ENCODE measurements around the gene DGKG. TPM values are rescaled to one million over a fixed set of nuclear protein-coding genes. Genes with fewer than 3 reads are reported as not detected.

Gene DGKG
- polyA plus RNA-seq, 1 donor (not counting 4 experiments of a cell fraction or from before 2014, with no cell fraction given) = 0.22 TPM

GRCh38 chr3:186305286-186305685 is 56.7 kb downstream of the DGKG start:
- H3K9me3 ChIP-seq (ENCODE audit: control insufficient read depth, low read depth, low read length) = no peaks in the 10 kb centered on the region
- H3K9me1 ChIP-seq (ENCODE audit: control insufficient read depth, extremely low read depth, insufficient read depth, low read length) = no peaks in the 10 kb centered on the region
- H4K20me1 ChIP-seq (ENCODE audit: control insufficient read depth, extremely low read depth, insufficient read depth, low read length) = no peaks in the 10 kb centered on the region
- H3K9ac ChIP-seq (ENCODE audit: control insufficient read depth, extremely low read depth, insufficient read depth, low read length) = no peak overlapping the region
- H3K27me3 ChIP-seq (ENCODE audit: control insufficient read depth, extremely low read depth, insufficient read depth, low read length) = peaks cover 19% of the 10 kb centered on the region
- TF ChIP-seq CTCF (optimal IDR thresholded peaks at IDR 0.05 in 1 of 3, IDR thresholded peaks at IDR 0.05 in 1 of 3, conservative IDR thresholded peaks at IDR 0.05 in 1 of 3; ENCODE audit: extremely low read depth in 1 of 3, insufficient read depth in 2 of 3, low read length in 3 of 3) (no peak), EZH2 (IDR thresholded peaks at IDR 0.05; ENCODE audit: low read length) (peak; percentile 34)
- H3K79me2 ChIP-seq (ENCODE audit: control insufficient read depth, insufficient read depth, low read length) = no peaks in the 10 kb centered on the region
- dilution Hi-C loops (cut with MboI; ENCODE audit: extremely low pct_ligation_motif_present, low sequenced_read_pairs) = no loop called here
- no peaks in the 10 kb centered on the region for H3K36me3 ChIP-seq (ENCODE audit: control insufficient read depth in 2 of 2, extremely low read depth in 1 of 2, insufficient read depth in 2 of 2, low read length in 2 of 2)
- H3K27ac ChIP-seq (ENCODE audit: control insufficient read depth, insufficient read depth, low read length) = no peak overlapping the region
- FAIRE-seq (no peak), DNase-seq (ENCODE audit: low read depth, low spot score) (no peak)
- H3K4me2 ChIP-seq (ENCODE audit: control insufficient read depth, extremely low read depth, insufficient read depth, low read depth, low read length) = no peak overlapping the region
- no peak overlapping the region for H3K4me3 ChIP-seq (ENCODE audit: control insufficient read depth in 2 of 3, extremely low read depth in 1 of 3, insufficient read depth in 2 of 3, low read depth in 1 of 3, low read length in 3 of 3)
- no peaks in the 10 kb centered on the region for H3K4me1 ChIP-seq (ENCODE audit: control insufficient read depth, extremely low read depth, insufficient read depth, low read length)
- H2AFZ ChIP-seq (ENCODE audit: control insufficient read depth, low read length) = no peak overlapping the region

GRCh38 chr3:186303965-186304364 is 58.1 kb downstream of the DGKG start:
- no peak for DNase-seq (ENCODE audit: low read depth, low spot score)
- dilution Hi-C loops (cut with MboI; ENCODE audit: extremely low pct_ligation_motif_present, low sequenced_read_pairs) = no loop called here
- FAIRE-seq = no peak
- no peaks in the 10 kb centered on the region for H3K9me3 ChIP-seq (ENCODE audit: control insufficient read depth, low read depth, low read length)
- H3K36me3 ChIP-seq (ENCODE audit: control insufficient read depth in 2 of 2, extremely low read depth in 1 of 2, insufficient read depth in 2 of 2, low read length in 2 of 2) = no peaks in the 10 kb centered on the region
- H2AFZ ChIP-seq (ENCODE audit: control insufficient read depth, low read length) = no peak overlapping the region
- TF ChIP-seq EZH2 (IDR thresholded peaks at IDR 0.05; ENCODE audit: low read length) (no peak), CTCF (optimal IDR thresholded peaks at IDR 0.05 in 1 of 3, IDR thresholded peaks at IDR 0.05 in 1 of 3, conservative IDR thresholded peaks at IDR 0.05 in 1 of 3; ENCODE audit: extremely low read depth in 1 of 3, insufficient read depth in 2 of 3, low read length in 3 of 3) (no peak)
- no peaks in the 10 kb centered on the region for H4K20me1 ChIP-seq (ENCODE audit: control insufficient read depth, extremely low read depth, insufficient read depth, low read length)
- no peak overlapping the region for H3K4me3 ChIP-seq (ENCODE audit: control insufficient read depth in 2 of 3, extremely low read depth in 1 of 3, insufficient read depth in 2 of 3, low read depth in 1 of 3, low read length in 3 of 3)
- no peaks in the 10 kb centered on the region for H3K79me2 ChIP-seq (ENCODE audit: control insufficient read depth, insufficient read depth, low read length)
- H3K9ac ChIP-seq (ENCODE audit: control insufficient read depth, extremely low read depth, insufficient read depth, low read length) = no peak overlapping the region
- no peaks in the 10 kb centered on the region for H3K9me1 ChIP-seq (ENCODE audit: control insufficient read depth, extremely low read depth, insufficient read depth, low read length)
- H3K4me2 ChIP-seq (ENCODE audit: control insufficient read depth, extremely low read depth, insufficient read depth, low read depth, low read length) = no peak overlapping the region
- no peaks in the 10 kb centered on the region for H3K4me1 ChIP-seq (ENCODE audit: control insufficient read depth, extremely low read depth, insufficient read depth, low read length)
- H3K27ac ChIP-seq (ENCODE audit: control insufficient read depth, insufficient read depth, low read length) = no peak overlapping the region
- peaks cover 22% of the 10 kb centered on the region for H3K27me3 ChIP-seq (ENCODE audit: control insufficient read depth, extremely low read depth, insufficient read depth, low read length)

Measured in keratinocyte (primary cell).